ENCODE measurements around the gene NAT16.
"Not testable (repeated sequence)": the region's sequence is repeated elsewhere in the genome, so short reads cannot be mapped to it uniquely, and the experiment has no call there.

The NAT16 gene

DNA sequence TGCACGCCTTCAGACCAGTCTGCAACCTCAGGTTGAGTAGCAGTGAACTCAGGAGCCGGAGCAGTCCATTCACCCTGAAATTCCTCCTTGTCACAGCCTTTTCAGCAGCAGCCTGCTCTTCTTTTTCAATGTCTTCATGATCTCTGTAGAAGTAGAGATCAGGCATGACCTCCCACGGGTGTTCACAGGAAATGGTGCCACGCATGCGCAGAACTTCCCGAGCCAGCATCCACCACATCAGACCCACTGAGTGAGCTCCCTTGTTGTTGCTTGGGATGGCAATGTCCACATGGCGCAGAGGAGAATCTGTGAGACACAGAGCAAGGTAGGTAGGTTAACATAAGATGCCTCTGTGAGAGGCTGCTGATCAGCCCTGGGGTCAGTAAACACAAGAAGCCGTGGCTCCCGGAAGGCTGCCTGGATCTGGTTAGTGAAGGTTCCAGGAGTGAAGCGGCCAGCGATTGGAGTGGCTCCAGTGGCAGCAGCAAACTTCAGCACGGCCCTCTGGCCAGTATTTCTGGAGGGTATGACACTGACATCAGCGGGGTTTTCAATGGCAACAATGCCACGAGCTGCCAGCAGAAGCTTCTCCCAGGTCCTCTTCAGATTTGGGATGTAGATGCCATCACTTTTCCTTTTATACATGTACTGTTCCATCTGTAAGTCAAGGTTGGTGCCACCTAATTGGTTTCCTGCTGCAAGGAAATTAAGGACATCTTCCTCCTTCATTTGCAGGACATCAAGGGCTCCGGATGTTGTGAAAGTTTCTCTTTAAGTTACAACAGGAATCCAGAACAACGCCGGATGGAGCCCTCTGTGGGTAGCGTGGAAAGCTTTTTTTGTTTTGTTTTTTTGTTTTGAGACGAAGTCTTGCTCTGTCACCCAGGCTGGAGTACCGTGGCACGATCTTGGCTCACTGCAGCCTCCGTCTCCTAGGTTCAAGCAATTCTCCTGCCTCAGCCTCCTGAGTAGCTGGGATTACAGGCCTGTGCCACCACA lies 23.9 kb upstream of the NAT16 start:
- in situ Hi-C loops (cut with HindIII; ENCODE audit: low sequenced_read_pairs) = not testable (repeated sequence)

GRCh38 chr7:101202603-101202918 lies 22.5 kb upstream of the NAT16 start:
- in situ Hi-C loops (cut with HindIII; ENCODE audit: low sequenced_read_pairs) = no loop called here

- in situ Hi-C loops (cut with HindIII; ENCODE audit: low sequenced_read_pairs) = no loop called here
Observed at GRCh38 chr7:101201695-101202602, 21.9 kb upstream of the NAT16 start.

DNA sequence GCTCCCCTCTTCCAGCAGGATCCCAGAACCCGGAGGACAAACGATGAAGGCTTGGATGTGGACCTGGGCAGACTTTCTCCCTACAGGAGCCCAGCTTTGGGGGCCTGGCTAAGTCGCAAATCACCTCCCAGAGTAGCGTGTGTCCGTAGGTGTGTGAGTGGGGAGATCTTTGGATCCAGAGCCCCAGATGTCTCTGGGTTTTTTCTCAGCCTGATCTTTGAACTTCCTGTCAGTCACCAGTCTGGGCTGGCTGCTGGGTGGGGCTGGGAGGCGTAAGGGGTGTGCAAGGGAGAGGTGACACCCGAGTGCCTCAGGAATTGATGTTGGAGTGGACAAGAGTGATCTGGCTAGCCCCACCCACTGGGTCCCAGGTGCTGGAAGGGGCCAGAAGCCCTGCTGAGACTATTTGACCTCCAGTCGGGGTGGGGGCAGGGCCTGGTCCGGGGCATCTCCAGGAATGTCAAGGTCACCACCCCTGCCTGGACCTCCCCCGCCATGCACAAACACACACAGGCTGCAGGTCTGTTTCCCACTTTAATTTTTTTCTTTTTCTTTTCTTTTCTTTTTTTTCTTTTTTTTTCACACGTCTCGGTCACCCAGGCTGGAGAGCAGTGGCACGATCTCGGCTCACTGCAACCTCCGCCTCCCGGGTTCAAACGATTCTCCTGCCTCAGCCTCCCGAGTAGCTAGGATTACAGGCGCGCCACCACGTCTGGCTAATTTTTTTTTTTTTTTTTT lies 20.9 kb upstream of the NAT16 start, which contains the start of gene MOGAT3:
Gene MOGAT3, minus strand, starts transcription at position 175 of the 738 bp plus-strand sequence. CDS start 182 bp downstream, outside the sequence.
- in situ Hi-C loops (cut with HindIII; ENCODE audit: low sequenced_read_pairs) = no loop called here

GRCh38 chr7:101200504-101200861 lies 20.4 kb upstream of the NAT16 start:
- in situ Hi-C loops (cut with HindIII; ENCODE audit: low sequenced_read_pairs) = no loop called here

- in situ Hi-C loops (cut with HindIII; ENCODE audit: low sequenced_read_pairs) = not testable (repeated sequence)
Observed at GRCh38 chr7:101199522-101199921, 19.4 kb upstream of the NAT16 start.

DNA sequence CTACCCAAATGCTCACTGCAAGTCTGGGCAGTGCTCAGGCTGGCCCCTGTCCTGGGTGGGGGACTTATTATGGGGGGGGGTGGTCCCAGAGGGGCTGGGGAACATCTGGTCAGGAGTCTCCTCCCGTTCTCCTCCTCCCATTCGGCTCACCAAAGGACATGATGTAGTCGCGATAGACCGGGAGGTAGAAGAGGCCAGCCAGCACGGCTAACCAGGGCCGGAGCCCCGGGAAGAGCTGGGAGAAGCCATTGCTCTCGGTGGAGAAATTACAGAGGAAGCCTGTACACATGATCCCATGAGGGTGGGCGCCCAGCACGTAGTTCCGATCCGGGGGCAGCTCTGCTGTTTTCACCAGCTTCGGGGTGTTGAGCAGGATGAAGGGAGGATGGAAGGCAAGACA lies 18.4 kb upstream of the NAT16 start:
- in situ Hi-C loops (cut with HindIII; ENCODE audit: low sequenced_read_pairs) = no loop called here

- in situ Hi-C loops (cut with HindIII; ENCODE audit: low sequenced_read_pairs) = no loop called here
Observed at GRCh38 chr7:101197991-101198390, 17.9 kb upstream of the NAT16 start.

- in situ Hi-C loops (cut with HindIII; ENCODE audit: low sequenced_read_pairs) = no loop called here
Observed at GRCh38 chr7:101195884-101196283, 15.8 kb upstream of the NAT16 start.

DNA sequence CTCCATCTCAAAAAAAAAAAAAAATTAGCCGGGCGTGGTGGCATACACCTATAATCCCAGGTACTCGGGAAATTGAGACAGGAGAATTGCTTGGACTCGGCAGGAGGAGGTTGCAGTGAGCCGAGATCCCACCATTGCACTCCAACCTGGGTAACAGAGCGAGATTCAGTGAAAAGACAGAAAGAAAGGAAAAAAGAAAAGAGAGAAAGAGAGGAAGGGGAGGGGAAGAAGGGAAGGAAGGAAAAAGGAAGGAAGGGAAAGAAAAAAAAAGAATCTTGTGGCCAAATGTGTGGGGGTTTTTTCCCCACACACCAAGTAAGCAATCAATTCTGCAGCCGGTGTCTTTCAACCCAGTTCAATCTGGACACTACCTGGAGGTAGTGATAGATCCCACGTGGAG lies 9.0 kb upstream of the NAT16 start:
- in situ Hi-C loops (cut with HindIII; ENCODE audit: low sequenced_read_pairs) = no loop called here

GRCh38 chr7:101186844-101187428 lies 6.8 kb upstream of the NAT16 start:
- in situ Hi-C loops (cut with HindIII; ENCODE audit: low sequenced_read_pairs) = no loop called here

- in situ Hi-C loops (cut with HindIII; ENCODE audit: low sequenced_read_pairs) = no loop called here
Observed at GRCh38 chr7:101186194-101186593, 6.1 kb upstream of the NAT16 start.

DNA sequence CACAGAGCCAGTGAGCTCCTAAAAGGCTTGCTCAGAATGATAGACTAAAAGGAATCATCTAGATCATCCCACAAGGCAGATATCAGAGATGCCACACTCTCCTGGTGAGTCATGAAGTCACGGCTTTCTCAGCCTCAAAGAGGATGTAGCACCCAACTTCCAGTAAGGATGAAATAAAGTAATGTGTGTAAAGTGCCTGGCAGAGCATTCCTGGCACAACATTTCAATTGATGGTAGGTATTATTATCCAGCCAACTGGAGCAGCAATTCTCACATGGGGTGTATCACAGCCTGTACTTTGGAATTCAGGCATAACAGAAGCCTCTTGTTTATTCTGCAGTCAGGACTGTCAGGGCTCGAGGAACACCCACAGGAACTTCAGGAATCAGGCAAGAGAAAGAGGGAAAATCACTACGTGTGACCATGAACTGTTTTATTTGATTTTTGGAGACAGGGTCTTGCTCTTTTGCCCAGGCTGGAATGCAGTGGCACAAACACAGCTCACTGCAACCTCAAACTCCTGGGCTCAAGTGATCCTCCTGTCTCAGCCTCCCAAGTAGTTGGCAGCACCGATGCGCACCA lies 5.3 kb upstream of the NAT16 start:
- in situ Hi-C loops (cut with HindIII; ENCODE audit: low sequenced_read_pairs) = no loop called here

- in situ Hi-C loops (cut with HindIII; ENCODE audit: low sequenced_read_pairs) = no loop called here
Observed at GRCh38 chr7:101179713-101180112, 380 bp downstream of the NAT16 start.

- in situ Hi-C loops (cut with HindIII; ENCODE audit: low sequenced_read_pairs) = no loop called here
Observed at GRCh38 chr7:101179117-101179516, 976 bp downstream of the NAT16 start.

- in situ Hi-C loops (cut with HindIII; ENCODE audit: low sequenced_read_pairs) = no loop called here
Observed at GRCh38 chr7:101177644-101178043, 2.4 kb downstream of the NAT16 start.

DNA sequence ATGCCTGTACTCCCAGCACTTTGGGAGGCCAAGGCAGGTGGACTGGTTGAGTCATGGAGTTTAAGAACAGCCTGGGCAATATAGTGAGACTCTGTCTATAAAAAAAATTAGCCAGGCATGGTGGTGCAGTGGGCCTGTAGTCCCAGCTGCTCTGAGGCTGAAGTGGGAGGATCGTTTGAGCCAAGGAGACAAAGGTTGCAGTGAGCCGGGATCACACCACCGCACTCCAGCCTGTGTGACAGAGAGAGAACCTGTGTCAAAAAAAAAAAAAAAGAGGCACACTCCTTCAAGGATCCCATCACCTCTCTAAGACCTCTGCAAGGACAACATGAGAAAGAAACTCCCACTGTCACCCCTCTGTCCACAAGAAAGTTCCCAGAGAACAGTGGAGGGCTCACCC lies 4.4 kb downstream of the NAT16 start:
- in situ Hi-C loops (cut with HindIII; ENCODE audit: low sequenced_read_pairs) = no loop called here

GRCh38 chr7:101174322-101174854 lies 5.7 kb downstream of the NAT16 start:
- in situ Hi-C loops (cut with HindIII; ENCODE audit: low sequenced_read_pairs) = no loop called here

DNA sequence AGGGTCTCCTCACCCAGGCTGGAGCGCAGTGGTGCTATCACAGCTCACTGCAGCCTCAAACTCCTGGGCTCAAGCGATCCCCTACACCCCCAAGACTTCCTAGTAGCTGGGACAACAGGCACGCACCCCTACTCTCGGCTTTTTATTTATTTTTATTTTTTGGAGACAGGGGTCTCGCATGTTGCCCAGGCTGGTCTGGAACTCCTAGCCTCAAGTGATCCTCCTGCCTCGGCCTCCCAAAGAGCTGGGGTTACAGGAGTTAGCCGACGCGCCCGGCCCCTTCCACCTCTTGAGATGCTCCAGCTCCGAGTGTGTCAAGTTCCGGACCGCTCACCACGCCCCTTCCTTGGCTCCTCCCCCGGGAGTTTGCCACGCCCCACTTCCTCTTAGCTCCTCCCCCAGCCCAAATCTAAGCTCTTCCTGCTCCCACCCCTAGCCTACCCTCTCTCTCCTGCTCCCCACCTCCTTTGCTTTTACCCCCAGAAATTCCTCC lies 6.3 kb downstream of the NAT16 start:
- in situ Hi-C loops (cut with HindIII; ENCODE audit: low sequenced_read_pairs) = no loop called here

Measured in endothelial cell of hepatic sinusoid (primary cell).